ENCODE data around the gene BLCAP. TPM values are rescaled to one million over a fixed set of nuclear protein-coding genes. Genes with fewer than 3 reads are reported as not detected.

Gene BLCAP
- total RNA-seq, 1 experiment from 2014 or later: 90.4 TPM

GRCh38 chr20:37574199-37574890 is 46.7 kb upstream of the BLCAP start:
- intact Hi-C loops (cut with micrococcal nuclease; ENCODE audit: unreplicated experiment): no loop called here
- Mint-ChIP-seq H3K4me1 (ENCODE audit: low read depth, unreplicated experiment) (no peaks in the 10 kb centered on the region), H3K36me3 (ENCODE audit: insufficient read depth, unreplicated experiment) (no peaks in the 10 kb centered on the region), H3K9me3 (ENCODE audit: low read depth, unreplicated experiment) (no peaks in the 10 kb centered on the region), H3K27ac (ENCODE audit: unreplicated experiment) (no peak overlapping the region), H3K4me3 (ENCODE audit: low read depth, unreplicated experiment) (no peak overlapping the region), H3K27me3 (ENCODE audit: unreplicated experiment) (peaks cover 100% of the 10 kb centered on the region)
- TF ChIP-seq CTCF (IDR thresholded peaks at IDR 0.05; ENCODE audit: unreplicated experiment): no peak
- no peak for DNase-seq
- CTCF ChIA-PET: no interaction called here
- no TSS peak for BruUV-seq (replicated peaks)

- Mint-ChIP-seq H3K36me3 (ENCODE audit: insufficient read depth, unreplicated experiment) (no peaks in the 10 kb centered on the region), H3K9me3 (ENCODE audit: low read depth, unreplicated experiment) (no peaks in the 10 kb centered on the region), H3K4me3 (ENCODE audit: low read depth, unreplicated experiment) (no peak overlapping the region), H3K27me3 (ENCODE audit: unreplicated experiment) (peaks cover 100% of the 10 kb centered on the region), H3K4me1 (ENCODE audit: low read depth, unreplicated experiment) (no peaks in the 10 kb centered on the region), H3K27ac (ENCODE audit: unreplicated experiment) (no peak overlapping the region)
- CTCF ChIA-PET: no interaction called here
- intact Hi-C loops (cut with micrococcal nuclease; ENCODE audit: unreplicated experiment): no loop called here
- no peak for TF ChIP-seq CTCF (IDR thresholded peaks at IDR 0.05; ENCODE audit: unreplicated experiment)
- no peak for DNase-seq
- no TSS peak for BruUV-seq (replicated peaks)
Measured at GRCh38 chr20:37573626-37574198, 46.0 kb upstream of the BLCAP start.

GRCh38 chr20:37571033-37571432 is 43.4 kb upstream of the BLCAP start:
- no peak overlapping the region for H3K27ac Mint-ChIP-seq (ENCODE audit: unreplicated experiment)
- TF ChIP-seq CTCF (IDR thresholded peaks at IDR 0.05; ENCODE audit: unreplicated experiment): no peak
- BruUV-seq (replicated peaks): no TSS peak
- intact Hi-C loops (cut with micrococcal nuclease; ENCODE audit: unreplicated experiment): no loop called here
- no peak overlapping the region for H3K4me3 Mint-ChIP-seq (ENCODE audit: low read depth, unreplicated experiment)
- CTCF ChIA-PET: no interaction called here
- H3K9me3 Mint-ChIP-seq (ENCODE audit: low read depth, unreplicated experiment): no peaks in the 10 kb centered on the region
- H3K36me3 Mint-ChIP-seq (ENCODE audit: insufficient read depth, unreplicated experiment): no peaks in the 10 kb centered on the region
- peaks cover 7% of the 10 kb centered on the region for H3K4me1 Mint-ChIP-seq (ENCODE audit: low read depth, unreplicated experiment)
- no peak for DNase-seq
- peaks cover 100% of the 10 kb centered on the region for H3K27me3 Mint-ChIP-seq (ENCODE audit: unreplicated experiment)

GRCh38 chr20:37570419-37570818 is 42.7 kb upstream of the BLCAP start:
- Mint-ChIP-seq H3K4me1 (ENCODE audit: low read depth, unreplicated experiment) (peaks cover 7% of the 10 kb centered on the region), H3K9me3 (ENCODE audit: low read depth, unreplicated experiment) (no peaks in the 10 kb centered on the region), H3K27ac (ENCODE audit: unreplicated experiment) (no peak overlapping the region), H3K27me3 (ENCODE audit: unreplicated experiment) (peaks cover 100% of the 10 kb centered on the region), H3K36me3 (ENCODE audit: insufficient read depth, unreplicated experiment) (no peaks in the 10 kb centered on the region), H3K4me3 (ENCODE audit: low read depth, unreplicated experiment) (no peak overlapping the region)
- intact Hi-C loops (cut with micrococcal nuclease; ENCODE audit: unreplicated experiment): no loop called here
- no peak for TF ChIP-seq CTCF (IDR thresholded peaks at IDR 0.05; ENCODE audit: unreplicated experiment)
- CTCF ChIA-PET: no interaction called here
- no TSS peak for BruUV-seq (replicated peaks)
- no peak for DNase-seq

All from Calu3 (cell line).